ENCODE data around the gene CD209.
"Not testable (repeated sequence)": the region's sequence is repeated elsewhere in the genome, so short reads cannot be mapped to it uniquely, and the experiment has no call there.

Gene CD209

GRCh38 chr19:7771072-7771471 is 23.7 kb upstream of the CD209 start:
- peaks cover 0 to 5% of the 10 kb centered on the region in 2 donors for H3K27me3 ChIP-seq (ENCODE audit: control insufficient read depth in 1 of 2, insufficient read depth in 2 of 2, low read length in 2 of 2)
- no peak overlapping the region for H3K4me3 ChIP-seq (ENCODE audit: low read depth in 1 of 2, low read length in 2 of 2)
- H3K27ac ChIP-seq (ENCODE audit: low read depth, low read length) = no peak overlapping the region
- H3K4me1 ChIP-seq (ENCODE audit: control insufficient read depth in 1 of 2, insufficient read depth in 2 of 2, low read length in 2 of 2) = no peaks in the 10 kb centered on the region
- H3K36me3 ChIP-seq (ENCODE audit: control insufficient read depth in 1 of 2, insufficient read depth in 2 of 2, low read length in 2 of 2) = no peaks in the 10 kb centered on the region
- no peak overlapping the region for H3K9ac ChIP-seq (ENCODE audit: low read depth in 1 of 2, low read length in 2 of 2)
- H3K9me3 ChIP-seq (ENCODE audit: control insufficient read depth in 1 of 2, low read length in 2 of 2) = no peaks in the 10 kb centered on the region

- no peaks in the 10 kb centered on the region for H3K36me3 ChIP-seq (ENCODE audit: control insufficient read depth in 1 of 2, insufficient read depth in 2 of 2, low read length in 2 of 2)
- H3K27ac ChIP-seq (ENCODE audit: low read depth, low read length) = no peak overlapping the region
- no peaks in the 10 kb centered on the region for H3K4me1 ChIP-seq (ENCODE audit: control insufficient read depth in 1 of 2, insufficient read depth in 2 of 2, low read length in 2 of 2)
- H3K27me3 ChIP-seq (ENCODE audit: control insufficient read depth in 1 of 2, insufficient read depth in 2 of 2, low read length in 2 of 2) = peaks cover 0 to 5% of the 10 kb centered on the region in 2 donors
- H3K4me3 ChIP-seq (ENCODE audit: low read depth in 1 of 2, low read length in 2 of 2) = no peak overlapping the region
- H3K9me3 ChIP-seq (ENCODE audit: control insufficient read depth in 1 of 2, low read length in 2 of 2) = no peaks in the 10 kb centered on the region
- H3K9ac ChIP-seq (ENCODE audit: low read depth in 1 of 2, low read length in 2 of 2) = no peak overlapping the region
These were observed 21.8 kb upstream of the CD209 start for GRCh38 chr19:7769171-7769570.

- H3K9ac ChIP-seq (ENCODE audit: low read depth in 1 of 2, low read length in 2 of 2) = no peak overlapping the region
- no peaks in the 10 kb centered on the region for H3K4me1 ChIP-seq (ENCODE audit: control insufficient read depth in 1 of 2, insufficient read depth in 2 of 2, low read length in 2 of 2)
- no peaks in the 10 kb centered on the region for H3K9me3 ChIP-seq (ENCODE audit: control insufficient read depth in 1 of 2, low read length in 2 of 2)
- H3K27me3 ChIP-seq (ENCODE audit: control insufficient read depth in 1 of 2, insufficient read depth in 2 of 2, low read length in 2 of 2) = peaks cover 0 to 5% of the 10 kb centered on the region in 2 donors
- H3K4me3 ChIP-seq (ENCODE audit: low read depth in 1 of 2, low read length in 2 of 2) = no peak overlapping the region
- H3K36me3 ChIP-seq (ENCODE audit: control insufficient read depth in 1 of 2, insufficient read depth in 2 of 2, low read length in 2 of 2) = no peaks in the 10 kb centered on the region
- H3K27ac ChIP-seq (ENCODE audit: low read depth, low read length) = no peak overlapping the region
These were observed 20.2 kb upstream of the CD209 start for GRCh38 chr19:7767487-7767886.

GRCh38 chr19:7766535-7766934 is 19.2 kb upstream of the CD209 start:
- no peak overlapping the region for H3K4me3 ChIP-seq (ENCODE audit: low read depth in 1 of 2, low read length in 2 of 2)
- H3K9ac ChIP-seq (ENCODE audit: low read depth in 1 of 2, low read length in 2 of 2) = no peak overlapping the region
- no peaks in the 10 kb centered on the region for H3K9me3 ChIP-seq (ENCODE audit: control insufficient read depth in 1 of 2, low read length in 2 of 2)
- H3K27me3 ChIP-seq (ENCODE audit: control insufficient read depth in 1 of 2, insufficient read depth in 2 of 2, low read length in 2 of 2) = peaks cover 0 to 5% of the 10 kb centered on the region in 2 donors
- no peak overlapping the region for H3K27ac ChIP-seq (ENCODE audit: low read depth, low read length)
- H3K4me1 ChIP-seq (ENCODE audit: control insufficient read depth in 1 of 2, insufficient read depth in 2 of 2, low read length in 2 of 2) = no peaks in the 10 kb centered on the region
- H3K36me3 ChIP-seq (ENCODE audit: control insufficient read depth in 1 of 2, insufficient read depth in 2 of 2, low read length in 2 of 2) = no peaks in the 10 kb centered on the region

GRCh38 chr19:7765043-7765442 is 17.7 kb upstream of the CD209 start:
- H3K4me1 ChIP-seq (ENCODE audit: control insufficient read depth in 1 of 2, insufficient read depth in 2 of 2, low read length in 2 of 2); H3K9ac ChIP-seq (ENCODE audit: low read depth in 1 of 2, low read length in 2 of 2); H3K4me3 ChIP-seq (ENCODE audit: low read depth in 1 of 2, low read length in 2 of 2); H3K27me3 ChIP-seq (ENCODE audit: control insufficient read depth in 1 of 2, insufficient read depth in 2 of 2, low read length in 2 of 2); H3K9me3 ChIP-seq (ENCODE audit: control insufficient read depth in 1 of 2, low read length in 2 of 2); H3K36me3 ChIP-seq (ENCODE audit: control insufficient read depth in 1 of 2, insufficient read depth in 2 of 2, low read length in 2 of 2); H3K27ac ChIP-seq (ENCODE audit: low read depth, low read length): not testable (repeated sequence)

- not testable (repeated sequence) for H3K9me3 ChIP-seq (ENCODE audit: control insufficient read depth in 1 of 2, low read length in 2 of 2); H3K36me3 ChIP-seq (ENCODE audit: control insufficient read depth in 1 of 2, insufficient read depth in 2 of 2, low read length in 2 of 2); H3K9ac ChIP-seq (ENCODE audit: low read depth in 1 of 2, low read length in 2 of 2); H3K27ac ChIP-seq (ENCODE audit: low read depth, low read length); H3K4me1 ChIP-seq (ENCODE audit: control insufficient read depth in 1 of 2, insufficient read depth in 2 of 2, low read length in 2 of 2); H3K4me3 ChIP-seq (ENCODE audit: low read depth in 1 of 2, low read length in 2 of 2); H3K27me3 ChIP-seq (ENCODE audit: control insufficient read depth in 1 of 2, insufficient read depth in 2 of 2, low read length in 2 of 2)
These were observed 16.8 kb upstream of the CD209 start for GRCh38 chr19:7764157-7764556.

- Histone ChIP-seq H3K9ac (ENCODE audit: low read depth in 1 of 2, low read length in 2 of 2) (no peak overlapping the region), H3K9me3 (ENCODE audit: control insufficient read depth in 1 of 2, low read length in 2 of 2) (peaks cover under 1 to 5% of the 10 kb centered on the region in 2 donors), H3K4me3 (ENCODE audit: low read depth in 1 of 2, low read length in 2 of 2) (no peak overlapping the region), H3K4me1 (ENCODE audit: control insufficient read depth in 1 of 2, insufficient read depth in 2 of 2, low read length in 2 of 2) (no peaks in the 10 kb centered on the region), H3K27me3 (ENCODE audit: control insufficient read depth in 1 of 2, insufficient read depth in 2 of 2, low read length in 2 of 2) (peaks cover 0 to 9% of the 10 kb centered on the region in 2 donors), H3K27ac (ENCODE audit: low read depth, low read length) (no peak overlapping the region), H3K36me3 (ENCODE audit: control insufficient read depth in 1 of 2, insufficient read depth in 2 of 2, low read length in 2 of 2) (no peaks in the 10 kb centered on the region)
These were observed 16.4 kb upstream of the CD209 start for GRCh38 chr19:7763696-7764095.

GRCh38 chr19:7762719-7763293 is 15.5 kb upstream of the CD209 start, which contains the start of gene CLEC4M:
TSS of gene CLEC4M (plus strand) at chr19:7763243. CDS start at chr19:7763267, 24 bp downstream.
- peaks cover 3 to 5% of the 10 kb centered on the region in 2 donors for H3K9me3 ChIP-seq (ENCODE audit: control insufficient read depth in 1 of 2, low read length in 2 of 2)
- H3K36me3 ChIP-seq (ENCODE audit: control insufficient read depth in 1 of 2, insufficient read depth in 2 of 2, low read length in 2 of 2) = no peaks in the 10 kb centered on the region
- peaks cover 0 to 9% of the 10 kb centered on the region in 2 donors for H3K27me3 ChIP-seq (ENCODE audit: control insufficient read depth in 1 of 2, insufficient read depth in 2 of 2, low read length in 2 of 2)
- no peak within 1 kb of the TSS for H3K4me3 ChIP-seq (ENCODE audit: low read depth in 1 of 2, low read length in 2 of 2)
- H3K9ac ChIP-seq (ENCODE audit: low read depth in 1 of 2, low read length in 2 of 2) = no peak within 1 kb of the TSS
- no peak within 1 kb of the TSS for H3K27ac ChIP-seq (ENCODE audit: low read depth, low read length)
- H3K4me1 ChIP-seq (ENCODE audit: control insufficient read depth in 1 of 2, insufficient read depth in 2 of 2, low read length in 2 of 2) = no peaks in the 10 kb centered on the region

- H3K9ac ChIP-seq (ENCODE audit: low read depth in 1 of 2, low read length in 2 of 2) = no peak overlapping the region
- H3K36me3 ChIP-seq (ENCODE audit: control insufficient read depth in 1 of 2, insufficient read depth in 2 of 2, low read length in 2 of 2) = no peaks in the 10 kb centered on the region
- H3K27me3 ChIP-seq (ENCODE audit: control insufficient read depth in 1 of 2, insufficient read depth in 2 of 2, low read length in 2 of 2) = peaks cover 0 to 3% of the 10 kb centered on the region in 2 donors
- H3K9me3 ChIP-seq (ENCODE audit: control insufficient read depth in 1 of 2, low read length in 2 of 2) = peaks cover 14 to 16% of the 10 kb centered on the region in 2 donors
- H3K4me1 ChIP-seq (ENCODE audit: control insufficient read depth in 1 of 2, insufficient read depth in 2 of 2, low read length in 2 of 2) = no peaks in the 10 kb centered on the region
- H3K27ac ChIP-seq (ENCODE audit: low read depth, low read length) = no peak overlapping the region
- no peak overlapping the region for H3K4me3 ChIP-seq (ENCODE audit: low read depth in 1 of 2, low read length in 2 of 2)
These were observed 11.8 kb upstream of the CD209 start for GRCh38 chr19:7759156-7759555.

GRCh38 chr19:7757358-7757757 is 10.0 kb upstream of the CD209 start:
- Histone ChIP-seq H3K27ac (ENCODE audit: low read depth, low read length) (no peak overlapping the region), H3K9me3 (ENCODE audit: control insufficient read depth in 1 of 2, low read length in 2 of 2) (peaks cover 14 to 16% of the 10 kb centered on the region in 2 donors)

More at GRCh38 chr19:7757358-7757757, 10.0 kb upstream of the CD209 start:
- no peak overlapping the region for H3K4me3 ChIP-seq (ENCODE audit: low read depth in 1 of 2, low read length in 2 of 2)
- no peaks in the 10 kb centered on the region for H3K4me1 ChIP-seq (ENCODE audit: control insufficient read depth in 1 of 2, insufficient read depth in 2 of 2, low read length in 2 of 2)
- H3K36me3 ChIP-seq (ENCODE audit: control insufficient read depth in 1 of 2, insufficient read depth in 2 of 2, low read length in 2 of 2) = no peaks in the 10 kb centered on the region
- H3K9ac ChIP-seq (ENCODE audit: low read depth in 1 of 2, low read length in 2 of 2) = no peak overlapping the region
- peaks cover 0 to 3% of the 10 kb centered on the region in 2 donors for H3K27me3 ChIP-seq (ENCODE audit: control insufficient read depth in 1 of 2, insufficient read depth in 2 of 2, low read length in 2 of 2)

Data from duodenal mucosa (tissue), 2 donors.